Choroid plexus epithelial cell (primary cell): ENCODE data around the gene SLC15A5.

ENCODE experiments used
- DNase-seq: peaks from one replicate; pipeline ENCODE4 v3.0.0-alpha.2; 2010; ENCODE audit warnings: low read depth
- H3K4me3 ChIP-seq: 2 replicates; pipeline ENCODE4 v1.5.1; 2011; ENCODE audit warnings: low read depth, mild to moderate bottlenecking, control low read depth, low read length, moderate library complexity
- CTCF ChIP-seq: conservative IDR thresholded peaks from 2 replicates; pipeline ENCODE4 v1.5.1; 2011; ENCODE audit warnings: low read depth, mild to moderate bottlenecking, control low read depth, inconsistent platforms, low read length, moderate library complexity

The SLC15A5 gene

GRCh38 chr12:16155938-16156337 is 121.5 kb downstream of the SLC15A5 start:
- DNase-seq: peak; percentile 1

GRCh38 chr12:16154990-16155389 is 122.5 kb downstream of the SLC15A5 start:
- H3K4me3 ChIP-seq: no peak overlapping the region
- no peak for TF ChIP-seq CTCF
- no peak for DNase-seq

More at GRCh38 chr12:16155938-16156337, 121.5 kb downstream of the SLC15A5 start:
- TF ChIP-seq CTCF: no peak
- no peak overlapping the region for H3K4me3 ChIP-seq

- TF ChIP-seq CTCF: no peak
- no peak overlapping the region for H3K4me3 ChIP-seq
- DNase-seq: no peak
Observed at GRCh38 chr12:16152885-16153673, 124.4 kb downstream of the SLC15A5 start.

GRCh38 chr12:16150276-16150675 is 127.2 kb downstream of the SLC15A5 start:
- TF ChIP-seq CTCF: no peak
- no peak for DNase-seq
- H3K4me3 ChIP-seq: no peak overlapping the region

GRCh38 chr12:16148938-16149337 is 128.5 kb downstream of the SLC15A5 start:
- H3K4me3 ChIP-seq: no peak overlapping the region
- TF ChIP-seq CTCF: no peak
- DNase-seq: no peak
